GM19452 (cell line): ENCODE measurements around the gene AAK1.
A peak's percentile ranks its signal among the peaks of the same experiment; 100 is the strongest.
"Not testable (repeated sequence)": the region's sequence is repeated elsewhere in the genome, so short reads cannot be mapped to it uniquely, and the experiment has no call there.

Source experiments
- ATAC-seq: cut with Tn5 transposase; IDR thresholded peaks from one replicate; pipeline ENCODE4 v1.9.1; 2021; ENCODE audit not compliant: unreplicated experiment

AAK1 gene

GRCh38 chr2:69577467-69578197 lies 65.9 kb downstream of the AAK1 start:
- no peak for ATAC-seq

GRCh38 chr2:69576880-69577279 lies 66.7 kb downstream of the AAK1 start:
- ATAC-seq: no peak

- ATAC-seq: no peak
Observed at GRCh38 chr2:69575926-69576325, 67.6 kb downstream of the AAK1 start.

GRCh38 chr2:69575371-69575770 lies 68.2 kb downstream of the AAK1 start:
- ATAC-seq: not testable (repeated sequence)

- ATAC-seq: no peak
Observed at GRCh38 chr2:69572641-69573040, 70.9 kb downstream of the AAK1 start.

- no peak for ATAC-seq
Observed at GRCh38 chr2:69571189-69571588, 72.3 kb downstream of the AAK1 start.

GRCh38 chr2:69570474-69570873 lies 73.1 kb downstream of the AAK1 start:
- no peak for ATAC-seq

GRCh38 chr2:69567909-69568300 lies 75.6 kb downstream of the AAK1 start:
- ATAC-seq: no peak

- ATAC-seq: no peak
Observed at GRCh38 chr2:69567157-69567908, 76.2 kb downstream of the AAK1 start.

GRCh38 chr2:69566669-69567068 lies 76.9 kb downstream of the AAK1 start:
- ATAC-seq: no peak

- ATAC-seq: peak; percentile 58
Observed at GRCh38 chr2:69565431-69565839, 78.1 kb downstream of the AAK1 start.

- no peak for ATAC-seq
Observed at GRCh38 chr2:69564604-69565003, 78.9 kb downstream of the AAK1 start.

- no peak for ATAC-seq
Observed at GRCh38 chr2:69563021-69563420, 80.5 kb downstream of the AAK1 start.

GRCh38 chr2:69561101-69561500 lies 82.4 kb downstream of the AAK1 start:
- ATAC-seq: no peak

GRCh38 chr2:69560147-69560482 lies 83.4 kb downstream of the AAK1 start:
- no peak for ATAC-seq

- peak; percentile 60 for ATAC-seq
Observed at GRCh38 chr2:69559442-69560146, 83.9 kb downstream of the AAK1 start.

- no peak for ATAC-seq
Observed at GRCh38 chr2:69556008-69556407, 87.5 kb downstream of the AAK1 start.

GRCh38 chr2:69554981-69555380 lies 88.6 kb downstream of the AAK1 start:
- no peak for ATAC-seq

GRCh38 chr2:69554568-69554967 lies 89.0 kb downstream of the AAK1 start:
- ATAC-seq: no peak

- no peak for ATAC-seq
Observed at GRCh38 chr2:69553991-69554390, 89.5 kb downstream of the AAK1 start.

GRCh38 chr2:69550511-69550910 lies 93.0 kb downstream of the AAK1 start:
- ATAC-seq: not testable (repeated sequence)

GRCh38 chr2:69549421-69549820 lies 94.1 kb downstream of the AAK1 start:
- ATAC-seq: no peak
